NCI-H1092 (cell line): Measurements from ENCODE around the gene NAV2.

Experiments used
- DNase-seq: peaks from one replicate; lab custom pipeline; 2025; lab: John Stamatoyannopoulos, UW

NAV2 gene

DNA sequence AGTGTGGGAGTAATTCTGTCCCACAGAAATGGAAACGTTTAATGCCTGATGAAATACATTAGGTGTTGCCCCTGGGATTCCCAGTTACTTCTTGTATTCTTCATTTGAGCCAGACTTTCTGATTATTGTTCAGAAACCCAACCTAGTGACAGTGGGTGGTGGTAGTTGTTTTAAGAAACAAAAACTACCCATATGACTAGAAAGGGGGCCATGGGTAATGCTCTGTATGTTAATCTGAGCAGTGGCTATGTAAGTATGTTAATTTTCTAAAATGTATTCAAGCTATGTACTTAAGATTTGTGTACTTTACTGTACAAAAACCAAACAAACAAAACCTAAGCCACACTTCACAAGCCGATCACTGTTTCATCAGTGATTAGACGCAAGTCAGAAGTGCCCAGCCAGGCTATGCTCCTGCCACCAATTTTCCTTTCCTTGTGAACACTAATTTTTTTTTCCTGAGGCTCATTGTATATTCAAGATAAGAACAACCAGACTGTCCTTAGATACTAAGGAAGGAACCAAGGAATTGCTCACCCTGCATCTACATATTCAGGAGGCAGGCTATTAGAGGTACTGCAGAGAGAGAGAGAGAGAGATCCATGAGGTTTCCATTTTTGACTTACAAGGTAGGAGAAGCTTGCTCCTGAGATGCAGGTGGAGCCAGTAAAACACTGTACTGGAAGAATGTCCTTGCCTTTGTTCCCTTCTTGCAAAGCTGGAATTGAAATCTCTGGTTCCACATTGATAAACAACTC is 324.9 kb downstream of the NAV2 start:
- no peak for DNase-seq

DNA sequence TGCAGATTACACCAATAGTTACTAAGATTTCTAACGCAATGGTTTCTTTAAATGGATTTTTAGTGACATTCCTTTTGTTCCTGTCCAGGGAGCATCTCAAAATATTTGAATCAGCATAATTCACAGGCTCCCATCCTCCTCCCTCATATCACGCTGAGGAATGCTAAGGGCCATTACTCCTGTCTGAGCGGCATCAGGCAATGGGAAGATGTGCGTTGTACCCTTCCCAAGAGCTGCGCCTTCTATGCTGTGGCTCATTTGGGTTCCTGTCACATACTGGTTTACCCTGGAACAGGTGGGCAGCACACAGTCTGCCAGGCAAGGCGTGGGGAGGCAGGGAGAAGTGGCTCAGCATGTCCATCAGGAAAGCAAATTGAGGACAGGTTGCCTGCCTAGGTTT is 325.8 kb downstream of the NAV2 start:
- DNase-seq, result no peak

DNA sequence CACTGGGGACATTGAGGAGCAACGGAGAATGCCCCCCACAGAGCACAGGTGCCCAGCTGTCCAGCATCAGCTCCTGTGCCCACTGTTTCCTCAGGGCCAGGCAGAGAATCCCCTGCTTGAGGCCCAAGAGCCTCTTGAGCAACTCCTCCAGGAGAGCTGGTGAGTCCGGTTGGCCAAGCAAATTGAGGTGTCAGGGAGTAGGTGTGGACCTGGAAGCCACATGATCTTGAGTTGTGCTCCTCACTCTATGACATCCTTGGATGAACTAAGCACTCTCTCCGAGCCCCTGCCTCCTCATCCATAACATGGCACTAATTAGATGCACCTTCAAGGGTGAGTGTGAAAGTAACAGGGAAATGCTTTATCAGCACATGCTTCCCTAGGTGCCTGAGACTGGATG is 326.3 kb downstream of the NAV2 start:
- no peak for DNase-seq

DNA sequence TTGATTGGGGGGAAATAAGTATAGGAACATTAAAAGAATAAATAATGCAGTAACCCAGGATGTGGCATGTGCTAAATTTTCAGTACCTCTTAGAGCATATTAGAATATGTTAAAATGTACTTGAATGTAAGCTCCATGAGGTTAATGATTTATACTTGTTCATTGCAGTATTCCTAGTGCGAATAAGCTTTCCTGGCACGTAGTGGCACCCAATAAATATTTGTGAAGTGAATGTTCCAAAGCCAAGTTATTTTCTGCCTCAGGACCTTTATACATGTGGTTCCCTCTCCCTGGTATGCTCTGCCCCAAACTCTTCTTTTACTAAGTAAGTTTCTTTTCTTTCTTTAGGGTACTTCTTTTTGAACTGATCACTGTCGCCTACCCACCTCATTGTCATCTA is 328.9 kb downstream of the NAV2 start:
- no peak for DNase-seq

DNA sequence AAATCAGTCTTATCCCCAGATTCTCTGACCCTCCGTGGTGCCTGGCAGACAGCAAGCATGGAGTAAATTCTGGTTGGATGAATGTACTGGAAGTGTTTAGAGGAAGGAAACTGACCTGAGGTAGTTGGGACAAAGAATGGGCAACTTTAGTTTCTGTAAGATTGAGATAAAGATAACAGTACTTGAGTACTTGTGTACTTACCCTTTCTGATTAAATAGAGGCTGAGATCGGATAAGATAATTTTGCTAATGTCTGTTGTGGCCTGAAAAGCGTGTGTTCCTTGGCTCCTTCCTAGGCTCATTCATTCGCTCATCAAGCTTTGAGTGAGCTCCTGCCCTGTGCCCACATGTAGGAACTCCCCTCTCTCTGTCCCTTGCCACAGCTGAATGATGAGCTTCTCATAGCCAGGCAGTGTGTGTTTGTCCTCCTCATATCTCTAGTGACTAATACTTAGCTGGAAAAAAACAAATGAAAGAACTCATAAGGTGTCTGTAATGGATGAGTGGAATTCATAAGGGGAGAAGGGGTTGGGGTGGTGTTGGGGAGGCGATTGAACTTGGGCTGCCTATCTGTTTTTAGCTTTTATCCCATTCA is 329.5 kb downstream of the NAV2 start:
- no peak for DNase-seq

DNA sequence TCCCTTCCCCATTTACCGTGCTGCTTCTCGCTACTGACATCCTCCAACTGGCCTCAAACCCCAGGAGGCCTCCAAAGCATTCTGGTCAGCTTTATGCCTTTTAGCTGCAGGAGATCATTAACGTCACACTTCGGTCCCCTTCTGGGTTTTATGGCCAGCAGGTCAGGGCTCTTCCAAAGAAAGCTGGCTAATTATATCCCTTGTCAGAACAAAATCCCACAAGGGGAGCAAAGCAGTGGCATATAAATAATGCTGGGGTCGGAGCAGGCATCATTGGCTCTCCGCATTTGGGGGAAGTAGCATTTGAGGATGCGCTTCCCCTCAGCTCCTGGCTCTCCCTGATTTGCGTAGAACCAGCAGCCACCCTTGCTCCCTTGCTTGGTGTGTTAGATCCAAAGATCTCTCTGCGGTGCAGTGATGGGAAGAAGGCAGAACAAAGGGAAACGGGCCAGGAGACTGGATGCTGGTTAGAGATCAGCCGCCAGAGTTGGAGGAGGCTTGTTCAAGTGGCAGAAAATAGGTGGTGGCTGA is 330.2 kb downstream of the NAV2 start:
- no peak for DNase-seq

DNA sequence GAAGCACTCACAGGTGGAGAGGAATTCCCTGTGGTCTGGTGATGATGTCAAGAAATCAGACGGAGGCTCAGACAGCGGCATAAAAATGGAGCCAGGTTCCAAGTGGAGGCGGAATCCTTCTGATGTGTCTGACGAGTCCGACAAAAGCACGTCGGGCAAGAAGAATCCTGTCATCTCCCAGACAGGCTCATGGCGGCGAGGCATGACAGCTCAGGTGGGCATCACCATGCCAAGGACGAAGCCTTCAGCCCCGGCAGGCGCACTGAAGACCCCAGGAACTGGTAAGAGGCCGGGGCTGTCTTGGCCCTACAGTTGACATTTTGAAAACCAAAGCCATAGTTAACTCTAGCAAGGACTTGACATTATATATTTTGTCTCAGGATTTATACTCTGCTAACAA is 331.4 kb downstream of the NAV2 start:
- DNase-seq, result no peak

DNA sequence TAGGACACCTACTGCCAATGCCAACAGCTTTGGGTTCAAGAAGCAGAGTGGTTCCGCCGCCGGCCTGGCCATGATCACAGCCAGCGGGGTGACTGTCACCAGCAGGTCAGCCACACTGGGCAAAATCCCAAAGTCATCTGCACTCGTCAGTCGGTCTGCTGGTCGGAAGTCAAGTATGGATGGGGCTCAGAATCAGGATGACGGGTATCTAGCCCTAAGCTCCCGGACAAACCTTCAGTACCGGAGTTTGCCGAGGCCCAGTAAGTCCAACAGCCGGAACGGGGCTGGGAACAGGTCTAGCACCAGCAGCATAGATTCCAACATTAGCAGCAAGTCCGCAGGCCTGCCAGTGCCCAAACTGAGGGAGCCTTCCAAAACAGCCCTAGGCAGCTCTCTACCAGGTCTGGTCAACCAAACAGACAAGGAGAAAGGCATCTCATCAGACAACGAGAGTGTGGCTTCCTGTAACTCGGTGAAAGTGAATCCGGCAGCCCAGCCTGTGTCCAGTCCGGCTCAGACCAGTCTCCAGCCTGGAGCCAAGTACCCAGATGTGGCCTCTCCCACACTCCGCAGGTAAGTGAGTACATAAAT is 332.6 kb downstream of the NAV2 start:
- DNase-seq, result no peak

DNA sequence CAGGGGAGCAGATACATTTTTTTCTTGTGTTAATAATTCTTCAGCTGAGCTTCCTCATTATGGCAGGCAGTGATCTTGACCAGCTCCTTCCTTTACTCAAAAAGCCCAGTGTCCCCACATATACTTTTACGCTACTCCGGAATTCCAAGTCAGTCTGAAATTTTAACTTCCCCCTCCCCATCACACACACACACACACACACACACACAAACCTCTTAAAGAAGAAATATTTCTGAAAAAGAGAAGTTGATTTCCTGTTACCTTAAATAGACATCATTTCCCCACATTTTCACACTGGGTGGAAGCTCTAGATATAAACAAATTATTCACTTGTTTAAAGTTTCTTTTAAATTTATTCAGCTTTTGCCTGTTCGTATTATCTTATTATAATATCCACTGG is 333.8 kb downstream of the NAV2 start:
- DNase-seq, result no peak

DNA sequence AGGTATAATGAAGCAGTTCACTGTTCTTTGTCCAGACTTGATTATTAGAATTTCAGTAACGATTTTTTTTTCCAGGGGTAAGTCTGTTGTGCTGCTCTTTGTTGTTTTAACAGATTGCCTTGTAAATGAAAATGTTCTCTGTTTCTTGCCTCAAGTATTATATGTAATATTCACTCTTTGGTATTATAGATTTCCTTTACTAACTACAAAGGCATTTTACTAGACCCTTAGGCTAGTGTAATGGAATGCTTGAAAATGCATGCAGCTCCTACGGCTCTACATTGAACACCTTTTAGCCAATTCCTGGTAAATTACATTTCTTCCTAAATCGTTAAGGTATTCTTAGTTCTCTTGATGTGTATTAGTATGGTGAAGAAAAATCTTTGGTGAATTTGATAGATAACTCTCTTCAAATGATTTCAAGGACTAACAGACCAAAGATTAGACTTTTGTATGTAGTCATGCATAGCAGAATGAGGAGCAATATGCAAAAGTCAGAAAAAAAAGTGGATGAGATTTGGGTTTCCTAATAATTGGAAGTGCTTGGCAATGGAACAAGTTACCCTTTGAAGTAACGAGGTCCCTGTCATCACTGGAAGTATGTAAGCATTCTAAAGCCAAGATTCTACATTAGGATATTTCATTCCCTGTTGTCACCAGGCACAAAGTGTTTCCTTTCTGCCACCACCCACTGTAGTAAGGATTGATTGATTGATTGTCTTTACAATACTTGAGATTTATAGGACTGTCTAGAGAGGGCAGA is 334.6 kb downstream of the NAV2 start:
- DNase-seq, result no peak

DNA sequence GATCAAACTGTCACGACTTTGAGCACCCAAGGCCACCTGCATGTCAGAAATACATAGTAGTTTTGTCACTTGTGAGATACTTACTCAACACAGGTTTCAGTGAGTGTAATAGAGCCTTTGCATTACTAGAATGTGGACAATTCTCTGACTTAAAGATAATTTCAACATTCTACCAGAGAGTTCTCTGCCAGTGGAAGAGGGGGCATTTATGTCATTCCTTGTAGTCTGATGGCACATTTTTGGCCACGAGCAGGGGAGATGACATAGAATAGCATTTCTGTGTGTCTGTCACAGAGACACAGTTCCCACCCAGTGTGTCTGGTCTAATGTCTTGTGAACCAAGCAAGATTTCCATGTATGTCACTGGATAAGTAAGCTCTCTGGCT is 335.1 kb downstream of the NAV2 start:
- DNase-seq, result no peak

DNA sequence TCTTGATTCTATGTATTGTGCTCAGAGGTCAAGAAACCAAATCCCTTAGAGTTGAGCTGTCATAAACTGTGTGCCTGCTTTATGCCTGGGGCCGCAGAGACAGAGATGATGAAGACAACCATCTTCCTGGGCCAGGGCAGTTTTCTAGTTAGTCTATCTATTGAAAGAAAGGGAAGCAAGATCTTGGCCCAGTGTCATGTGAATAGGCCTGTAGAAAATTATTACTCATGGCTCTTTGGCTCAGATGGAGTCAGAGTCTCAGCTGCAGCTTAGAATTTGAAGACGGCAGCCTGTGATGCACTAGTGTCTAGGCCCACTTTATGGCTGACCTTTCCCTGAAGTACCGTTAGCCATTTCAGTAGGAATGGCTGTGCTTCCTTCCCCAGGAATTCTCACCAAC is 335.6 kb downstream of the NAV2 start:
- DNase-seq, result no peak

DNA sequence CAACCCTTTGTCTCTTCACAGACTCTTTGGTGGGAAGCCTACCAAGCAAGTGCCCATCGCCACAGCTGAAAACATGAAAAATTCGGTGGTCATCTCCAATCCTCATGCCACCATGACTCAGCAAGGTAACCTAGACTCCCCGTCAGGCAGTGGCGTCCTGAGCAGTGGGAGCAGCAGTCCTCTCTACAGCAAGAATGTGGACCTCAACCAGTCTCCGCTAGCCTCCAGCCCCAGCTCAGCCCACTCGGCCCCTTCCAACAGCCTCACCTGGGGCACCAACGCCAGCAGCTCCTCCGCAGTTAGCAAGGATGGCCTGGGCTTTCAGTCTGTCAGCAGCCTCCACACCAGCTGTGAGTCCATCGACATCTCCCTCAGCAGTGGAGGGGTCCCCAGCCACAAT is 336.1 kb downstream of the NAV2 start:
- no peak for DNase-seq

DNA sequence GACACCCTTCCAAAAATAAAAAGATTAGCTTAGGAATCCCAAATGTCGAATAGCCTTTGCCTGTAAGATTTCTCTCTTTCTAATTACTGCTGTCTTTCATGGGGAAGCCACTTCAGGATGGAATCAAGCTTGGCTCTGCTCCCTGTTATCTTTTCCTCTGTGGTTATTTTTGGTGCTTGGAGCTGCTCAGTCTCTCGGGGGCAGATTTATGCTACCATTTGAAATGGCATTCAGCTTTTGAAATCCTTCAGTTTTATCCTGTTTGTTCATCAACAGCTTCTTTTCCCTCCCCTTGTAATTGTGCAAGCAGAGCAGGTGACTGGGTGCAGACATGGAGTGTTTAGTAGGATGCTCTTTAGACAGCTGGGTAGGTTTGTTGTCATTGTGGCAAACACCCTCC is 336.6 kb downstream of the NAV2 start:
- no peak for DNase-seq

DNA sequence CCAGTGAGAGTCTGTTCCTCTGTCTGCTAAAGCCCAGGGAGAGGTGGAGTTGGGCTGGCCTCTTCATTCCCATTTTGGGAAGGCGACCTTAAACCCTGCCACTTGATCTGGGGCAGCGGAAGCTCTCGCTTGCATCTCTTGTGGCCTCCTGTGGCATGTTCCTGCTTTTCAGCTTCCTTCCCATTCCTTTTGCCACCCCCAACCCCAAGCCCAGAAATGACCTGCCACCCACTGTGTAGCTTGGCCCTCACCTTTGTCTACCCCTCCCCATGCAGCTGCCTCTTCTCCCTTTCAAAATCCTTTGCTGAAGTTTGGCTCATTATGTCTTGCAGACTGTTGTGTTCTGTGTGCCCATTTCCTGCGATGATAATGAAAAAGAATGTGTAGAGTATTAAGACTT is 337.4 kb downstream of the NAV2 start:
- no peak for DNase-seq

DNA sequence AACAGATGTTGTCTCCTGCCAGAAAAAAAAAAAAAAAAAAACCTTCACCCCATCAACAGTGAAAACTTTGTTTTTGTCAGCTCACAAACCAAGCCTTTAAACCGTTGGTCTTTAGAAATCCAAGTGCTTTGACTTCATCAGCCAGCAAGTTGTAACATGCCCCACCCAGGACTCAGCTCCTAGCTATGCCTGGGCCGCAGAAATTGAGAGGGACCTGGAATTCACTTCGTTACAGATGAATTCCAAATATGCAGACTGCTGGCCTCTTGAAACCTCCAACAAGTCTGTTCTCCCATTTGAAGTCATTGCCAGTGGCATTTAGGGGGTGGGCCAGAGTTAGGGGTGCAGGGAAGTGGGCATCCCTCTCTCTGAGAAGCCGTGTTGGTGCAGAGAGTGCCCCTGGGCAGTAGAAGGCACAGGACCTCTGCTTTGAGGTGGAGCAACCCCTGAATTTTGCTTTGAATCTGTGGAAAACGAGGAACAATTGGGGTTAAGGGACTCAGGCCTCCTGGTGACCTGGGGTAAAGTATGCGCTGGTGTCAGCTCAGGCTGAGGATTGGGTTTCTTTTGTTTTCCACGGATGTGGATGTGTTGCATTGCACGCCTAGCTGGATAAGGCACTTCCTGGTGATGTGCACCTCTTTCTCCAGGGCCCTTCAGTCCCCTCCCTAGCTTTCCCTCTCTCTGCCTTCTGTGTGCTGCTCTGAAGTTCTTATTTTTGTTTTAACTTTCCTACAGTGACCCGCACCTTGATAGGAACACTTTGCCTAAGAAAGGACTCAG is 338.1 kb downstream of the NAV2 start:
- no peak for DNase-seq

DNA sequence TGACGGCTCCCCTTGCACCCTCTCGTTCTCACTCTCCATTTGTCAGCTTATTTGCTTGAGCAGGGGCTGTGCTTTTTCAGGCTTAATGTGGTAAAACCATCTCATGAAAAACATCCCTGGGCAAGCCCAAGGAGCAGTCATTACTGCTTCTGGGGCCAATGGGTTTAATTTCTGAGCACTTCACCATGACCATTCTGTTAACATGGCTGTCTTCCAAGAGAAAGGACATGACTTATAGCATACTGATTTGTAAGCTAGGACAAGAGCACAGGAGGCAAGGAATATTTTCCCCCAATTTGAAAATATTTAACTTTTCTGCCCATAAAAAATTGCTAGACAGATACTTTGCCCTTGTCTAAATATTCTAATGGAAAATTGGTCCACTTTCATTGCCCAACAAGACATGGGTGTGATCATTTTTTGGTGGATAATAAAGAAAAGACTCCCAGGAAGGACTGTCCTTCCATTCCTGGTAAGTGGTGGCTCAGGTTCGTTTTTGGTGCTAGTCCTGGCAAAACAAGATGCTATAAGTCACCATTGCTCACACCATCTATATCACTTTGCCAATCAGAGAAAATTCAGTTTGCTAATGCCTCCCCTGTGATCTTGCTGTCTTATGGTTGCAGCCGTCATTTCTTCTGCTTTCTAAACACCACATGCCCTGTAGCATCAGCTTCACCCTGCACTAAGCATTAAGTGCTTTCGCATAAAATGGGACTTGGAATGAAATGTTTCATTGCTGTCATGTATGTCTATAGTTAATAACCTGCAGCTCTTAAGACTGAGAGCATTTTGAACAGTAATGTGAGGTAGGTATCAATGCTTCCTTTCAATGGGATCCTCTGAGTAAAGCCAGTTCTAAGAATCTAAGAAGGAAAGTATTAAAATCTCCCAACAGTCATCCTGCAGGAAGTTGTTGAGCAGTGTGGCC is 339.1 kb downstream of the NAV2 start:
- DNase-seq, result no peak

DNA sequence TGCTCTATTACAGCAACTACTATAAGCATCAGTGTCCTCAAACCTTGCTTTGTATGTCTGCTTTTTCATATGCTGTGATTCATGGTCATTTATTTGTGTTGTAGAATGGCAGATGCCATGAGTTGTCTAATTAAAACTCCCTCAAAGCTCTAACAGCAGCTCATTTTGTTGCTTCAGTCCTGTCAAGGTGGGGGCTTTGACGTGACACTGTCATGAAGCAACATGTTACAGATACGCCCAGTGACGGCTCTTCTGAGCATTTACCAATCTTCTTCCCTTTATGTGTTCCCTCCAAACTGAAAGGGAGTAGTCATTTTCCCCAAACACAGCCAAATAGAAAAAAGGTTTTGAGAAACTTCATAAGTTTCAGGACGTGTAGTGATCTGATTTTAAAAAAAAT is 340.9 kb downstream of the NAV2 start:
- DNase-seq, result no peak

DNA sequence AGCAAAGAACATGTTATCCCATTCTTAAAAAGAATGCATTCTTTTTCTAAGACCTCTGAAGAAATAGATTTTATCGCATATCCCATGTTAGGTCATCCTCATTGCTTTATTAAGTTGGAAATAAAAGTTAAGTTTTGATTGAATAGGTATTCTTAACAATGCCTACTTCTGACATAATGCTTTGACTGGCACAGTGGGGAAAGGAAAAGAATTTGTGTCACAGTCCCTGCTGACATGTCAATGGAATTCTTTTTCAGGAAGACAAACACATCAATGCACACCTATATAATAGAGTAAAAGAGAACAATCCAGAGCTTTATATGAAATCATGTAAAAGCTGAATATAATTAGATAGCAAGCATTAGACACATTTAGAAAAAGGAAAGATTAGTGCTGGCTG is 341.9 kb downstream of the NAV2 start:
- no peak for DNase-seq

DNA sequence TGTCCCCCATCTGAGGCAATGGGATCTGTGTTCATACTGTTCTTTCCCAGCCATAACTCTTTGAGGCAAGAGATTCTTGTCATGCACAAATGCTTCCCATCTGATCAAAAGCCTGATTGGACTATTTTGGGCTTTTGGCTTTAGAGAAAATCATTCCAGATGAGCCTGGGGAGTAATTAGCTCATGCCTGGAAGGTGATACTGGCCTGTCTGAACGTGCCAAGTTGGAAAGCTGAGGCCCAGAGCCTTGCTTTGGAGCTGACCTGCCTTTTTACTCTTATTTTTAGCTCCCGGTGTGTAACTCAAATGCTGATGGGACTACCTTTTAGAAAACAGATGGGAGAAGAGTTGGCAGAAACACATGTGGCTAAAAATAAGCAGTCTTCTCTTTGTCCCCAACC is 342.7 kb downstream of the NAV2 start:
- no peak for DNase-seq
